ENCODE measurements around the gene WDR27. TPM values are rescaled to one million over a fixed set of nuclear protein-coding genes. Genes with fewer than 3 reads are reported as not detected.

WDR27 gene
- total and polyA plus RNA-seq, 11 donors = 2.2 to 12.3 (median 5.7) TPM

- Histone ChIP-seq H3K4me3 (no peak overlapping the region), H3K9me3 (no peaks in the 10 kb centered on the region), H3K27me3 (peaks cover 0 to 4% (median 0%) of the 10 kb centered on the region in 9 donors), H3K4me1 (no peaks in the 10 kb centered on the region), H3K36me3 (no peaks in the 10 kb centered on the region), H3K27ac (no peak overlapping the region)
- WGBS, 4 donors = 54 to 68% (median 67%) methylated on average over 14 of the region's 14 CpGs
- DNase-seq (no peak), ATAC-seq (no peak)
- TF ChIP-seq, protein P1, sequence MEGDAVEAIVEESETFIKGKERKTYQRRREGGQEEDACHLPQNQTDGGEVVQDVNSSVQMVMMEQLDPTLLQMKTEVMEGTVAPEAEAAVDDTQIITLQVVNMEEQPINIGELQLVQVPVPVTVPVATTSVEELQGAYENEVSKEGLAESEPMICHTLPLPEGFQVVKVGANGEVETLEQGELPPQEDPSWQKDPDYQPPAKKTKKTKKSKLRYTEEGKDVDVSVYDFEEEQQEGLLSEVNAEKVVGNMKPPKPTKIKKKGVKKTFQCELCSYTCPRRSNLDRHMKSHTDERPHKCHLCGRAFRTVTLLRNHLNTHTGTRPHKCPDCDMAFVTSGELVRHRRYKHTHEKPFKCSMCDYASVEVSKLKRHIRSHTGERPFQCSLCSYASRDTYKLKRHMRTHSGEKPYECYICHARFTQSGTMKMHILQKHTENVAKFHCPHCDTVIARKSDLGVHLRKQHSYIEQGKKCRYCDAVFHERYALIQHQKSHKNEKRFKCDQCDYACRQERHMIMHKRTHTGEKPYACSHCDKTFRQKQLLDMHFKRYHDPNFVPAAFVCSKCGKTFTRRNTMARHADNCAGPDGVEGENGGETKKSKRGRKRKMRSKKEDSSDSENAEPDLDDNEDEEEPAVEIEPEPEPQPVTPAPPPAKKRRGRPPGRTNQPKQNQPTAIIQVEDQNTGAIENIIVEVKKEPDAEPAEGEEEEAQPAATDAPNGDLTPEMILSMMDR (IDR thresholded peaks at IDR 0.05) = no peak
- TF ChIP-seq POLR2A (IDR thresholded peaks at IDR 0.05) = no peak
- intact Hi-C loops (cut with DNase I) = no loop called here
Observed at GRCh38 chr6:169421586-169422264, 280.1 kb downstream of the WDR27 start.

GRCh38 chr6:169420912-169421543 is 280.8 kb downstream of the WDR27 start:
- H3K4me3 ChIP-seq = no peak overlapping the region
- H3K9me3 ChIP-seq = peaks cover 0 to 5% (median 0%) of the 10 kb centered on the region in 12 donors
- H3K27ac ChIP-seq = no peak overlapping the region
- H3K36me3 ChIP-seq = no peaks in the 10 kb centered on the region
- ATAC-seq (peak in 2 of 4 donors; percentile 45 to 56), DNase-seq (no peak)
- TF ChIP-seq, protein P1 (IDR thresholded peaks at IDR 0.05) = peak in 8 of 12 donors; percentile 17 to 52 (median 43)
- no peak for TF ChIP-seq POLR2A (IDR thresholded peaks at IDR 0.05)
- intact Hi-C loops (cut with DNase I) = no loop called here
- H3K4me1 ChIP-seq = no peaks in the 10 kb centered on the region
- WGBS, 4 donors = 39 to 67% (median 40%) methylated on average over 15 of the region's 15 CpGs
- H3K27me3 ChIP-seq = peaks cover 0 to 4% (median 0%) of the 10 kb centered on the region in 9 donors

GRCh38 chr6:169417101-169417500 is 284.7 kb downstream of the WDR27 start:
- Histone ChIP-seq H3K4me1 (no peaks in the 10 kb centered on the region), H3K27ac (no peak overlapping the region), H3K27me3 (peaks cover 0 to 4% (median 0%) of the 10 kb centered on the region in 9 donors), H3K4me3 (no peak overlapping the region), H3K36me3 (no peaks in the 10 kb centered on the region), H3K9me3 (peaks cover 0 to 36% (median 13%) of the 10 kb centered on the region in 12 donors)
- TF ChIP-seq, protein P1 (IDR thresholded peaks at IDR 0.05) = no peak
- no peak for TF ChIP-seq POLR2A (IDR thresholded peaks at IDR 0.05)
- 81 to 89% (median 87%) methylated on average over 1 of the region's 1 CpG for WGBS, 4 donors
- ATAC-seq = no peak
- intact Hi-C loops (cut with DNase I) = no loop called here
- no peak for DNase-seq

GRCh38 chr6:169416249-169416648 is 285.6 kb downstream of the WDR27 start:
- DNase-seq (no peak), ATAC-seq (no peak)
- H3K36me3 ChIP-seq = no peaks in the 10 kb centered on the region
- 86 to 90% (median 88%) methylated on average over 3 of the region's 3 CpGs for WGBS, 4 donors
- TF ChIP-seq, protein P1 (IDR thresholded peaks at IDR 0.05) = no peak
- no peak for TF ChIP-seq POLR2A (IDR thresholded peaks at IDR 0.05)
- H3K4me3 ChIP-seq = no peak overlapping the region
- no peaks in the 10 kb centered on the region for H3K4me1 ChIP-seq
- no peaks in the 10 kb centered on the region for H3K27me3 ChIP-seq
- H3K27ac ChIP-seq = no peak overlapping the region
- intact Hi-C loops (cut with DNase I) = no loop called here
- H3K9me3 ChIP-seq = peaks cover 0 to 36% (median 13%) of the 10 kb centered on the region in 12 donors

All from heart left ventricle (tissue), 16 donors.